Measurements from ENCODE around the gene HOMEZ.

- no peak for TF ChIP-seq CTCF (conservative IDR thresholded peaks at IDR 0.05; ENCODE audit: low read depth in 2 of 2)
- TF ChIP-seq EZH2 (IDR thresholded peaks at IDR 0.05; ENCODE audit: low read depth, unreplicated experiment) = no peak
- TF ChIP-seq POLR2AphosphoS5 (IDR thresholded peaks at IDR 0.05; ENCODE audit: low read depth) = no peak
- TF ChIP-seq EZH2phosphoT487 (IDR thresholded peaks at IDR 0.05; ENCODE audit: unreplicated experiment) = no peak
- TF ChIP-seq ZNF114 (CRISPR knock-in tag; IDR thresholded peaks at IDR 0.05) = no peak
- no peak for TF ChIP-seq STAT1 (IDR thresholded peaks at IDR 0.05; ENCODE audit: unreplicated experiment)
- no peak for TF ChIP-seq ETS1 (IDR thresholded peaks at IDR 0.05)
Observed at GRCh38 chr14:23297096-23297495, 11.2 kb upstream of the HOMEZ start.
